ENCODE data around the gene WFDC8.

Gene WFDC8

GRCh38 chr20:45552456-45552855, 26.6 kb downstream of the WFDC8 start:
- no peak for DNase-seq (ENCODE audit: low read depth)
- H3K4me3 ChIP-seq (ENCODE audit: control insufficient read depth, low read depth, low read length) = no peak overlapping the region
- TF ChIP-seq, protein P1, sequence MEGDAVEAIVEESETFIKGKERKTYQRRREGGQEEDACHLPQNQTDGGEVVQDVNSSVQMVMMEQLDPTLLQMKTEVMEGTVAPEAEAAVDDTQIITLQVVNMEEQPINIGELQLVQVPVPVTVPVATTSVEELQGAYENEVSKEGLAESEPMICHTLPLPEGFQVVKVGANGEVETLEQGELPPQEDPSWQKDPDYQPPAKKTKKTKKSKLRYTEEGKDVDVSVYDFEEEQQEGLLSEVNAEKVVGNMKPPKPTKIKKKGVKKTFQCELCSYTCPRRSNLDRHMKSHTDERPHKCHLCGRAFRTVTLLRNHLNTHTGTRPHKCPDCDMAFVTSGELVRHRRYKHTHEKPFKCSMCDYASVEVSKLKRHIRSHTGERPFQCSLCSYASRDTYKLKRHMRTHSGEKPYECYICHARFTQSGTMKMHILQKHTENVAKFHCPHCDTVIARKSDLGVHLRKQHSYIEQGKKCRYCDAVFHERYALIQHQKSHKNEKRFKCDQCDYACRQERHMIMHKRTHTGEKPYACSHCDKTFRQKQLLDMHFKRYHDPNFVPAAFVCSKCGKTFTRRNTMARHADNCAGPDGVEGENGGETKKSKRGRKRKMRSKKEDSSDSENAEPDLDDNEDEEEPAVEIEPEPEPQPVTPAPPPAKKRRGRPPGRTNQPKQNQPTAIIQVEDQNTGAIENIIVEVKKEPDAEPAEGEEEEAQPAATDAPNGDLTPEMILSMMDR (IDR thresholded peaks at IDR 0.05; ENCODE audit: control insufficient read depth, insufficient read depth, low read depth, low read length, missing control alignments) = no peak

GRCh38 chr20:45550765-45551164, 28.3 kb downstream of the WFDC8 start:
- no peak for DNase-seq (ENCODE audit: low read depth)
- TF ChIP-seq, protein P1 (IDR thresholded peaks at IDR 0.05; ENCODE audit: control insufficient read depth, insufficient read depth, low read depth, low read length, missing control alignments) = no peak
- no peak overlapping the region for H3K4me3 ChIP-seq (ENCODE audit: control insufficient read depth, low read depth, low read length)

DNA sequence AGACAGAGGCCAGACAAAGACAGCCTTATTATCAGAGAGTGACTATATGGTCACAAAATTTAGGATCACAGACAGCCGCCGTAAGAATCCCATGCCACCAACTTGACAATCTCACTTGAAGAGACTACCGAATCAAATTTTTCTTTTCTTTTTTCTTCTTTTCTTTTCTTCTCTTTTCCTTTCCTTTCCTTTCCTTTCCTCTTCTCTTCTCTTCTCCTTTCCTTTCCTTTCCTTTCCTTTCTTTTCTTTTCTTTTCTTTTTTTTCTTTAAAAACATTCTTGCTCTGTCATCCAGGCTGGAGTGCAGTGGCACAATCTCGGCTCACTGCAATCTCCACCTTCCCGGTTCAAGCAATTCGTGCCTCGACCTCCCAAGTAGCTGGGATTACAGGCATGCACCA, 30.7 kb downstream of the WFDC8 start:
- no peak for DNase-seq (ENCODE audit: low read depth)
- H3K4me3 ChIP-seq (ENCODE audit: control insufficient read depth, low read depth, low read length) = no peak overlapping the region
- TF ChIP-seq, protein P1 (IDR thresholded peaks at IDR 0.05; ENCODE audit: control insufficient read depth, insufficient read depth, low read depth, low read length, missing control alignments) = no peak

DNA sequence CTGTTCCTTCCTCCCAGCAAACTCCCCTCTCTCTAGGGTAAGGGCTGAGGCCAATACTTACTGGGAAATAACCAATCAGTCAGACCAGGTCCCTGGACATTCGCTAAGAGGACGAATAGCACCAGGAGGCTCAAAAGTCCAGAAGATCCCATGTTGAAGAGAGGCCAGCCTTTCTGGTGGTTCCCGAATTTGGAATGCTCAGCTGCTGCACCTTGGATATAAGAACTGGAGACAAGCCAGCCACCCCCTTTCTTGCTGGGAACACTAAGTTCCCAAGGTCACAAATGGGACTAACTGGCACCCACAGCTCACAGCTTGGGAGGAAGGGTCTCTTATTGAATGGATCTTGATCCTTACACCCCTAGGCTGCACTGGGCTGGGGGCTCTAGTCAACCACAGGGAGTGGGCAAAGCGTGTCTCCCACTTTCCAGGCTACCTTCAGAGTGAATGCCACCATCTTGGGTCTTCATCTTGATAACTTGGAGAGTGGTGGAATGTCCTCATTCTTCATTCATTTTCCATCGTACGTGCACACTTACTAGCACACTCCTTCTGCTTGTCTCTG, 31.8 kb downstream of the WFDC8 start, which contains the start of gene EPPIN:
EPPIN (minus strand) TSS at position 196 of the 565 bp plus-strand sequence; CDS start at position 152, 44 bp downstream.
- TF ChIP-seq, protein P1 (IDR thresholded peaks at IDR 0.05; ENCODE audit: control insufficient read depth, insufficient read depth, low read depth, low read length, missing control alignments) = no peak
- DNase-seq (ENCODE audit: low read depth) = no peak
- H3K4me3 ChIP-seq (ENCODE audit: control insufficient read depth, low read depth, low read length) = no peak within 1 kb of the TSS

GRCh38 chr20:45545754-45546453, 33.2 kb downstream of the WFDC8 start:
- TF ChIP-seq, protein P1 (IDR thresholded peaks at IDR 0.05; ENCODE audit: control insufficient read depth, insufficient read depth, low read depth, low read length, missing control alignments) = peak; percentile 49
- H3K4me3 ChIP-seq (ENCODE audit: control insufficient read depth, low read depth, low read length) = no peak overlapping the region
- DNase-seq (ENCODE audit: low read depth) = peak; percentile 3

DNA sequence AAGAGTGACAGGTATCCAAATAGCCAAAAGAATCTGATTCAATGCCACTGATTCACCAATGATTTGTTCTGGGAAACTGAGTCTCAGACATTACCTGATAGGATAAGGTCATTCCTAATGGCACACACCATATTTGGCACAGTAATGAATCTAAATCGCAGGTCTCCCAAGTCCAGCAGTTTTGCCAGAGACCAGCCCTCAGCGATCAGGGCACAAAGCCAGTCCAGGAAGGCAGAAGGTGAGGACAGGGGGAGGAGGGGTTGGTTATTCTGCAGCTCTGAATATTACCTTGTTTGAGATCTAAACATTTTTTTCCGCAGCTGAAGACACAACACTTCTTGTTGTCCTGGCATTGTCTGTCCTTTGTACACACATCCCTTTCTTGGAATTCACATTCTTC, 33.7 kb downstream of the WFDC8 start:
- TF ChIP-seq, protein P1 (IDR thresholded peaks at IDR 0.05; ENCODE audit: control insufficient read depth, insufficient read depth, low read depth, low read length, missing control alignments) = no peak
- no peak overlapping the region for H3K4me3 ChIP-seq (ENCODE audit: control insufficient read depth, low read depth, low read length)
- no peak for DNase-seq (ENCODE audit: low read depth)
